Tongue (tissue), 2 donors: ENCODE results near the gene SLC27A2. TPM values are rescaled to one million over a fixed set of nuclear protein-coding genes. Genes with fewer than 3 reads are reported as not detected.
A peak's percentile ranks its signal among the peaks of the same experiment; 100 is the strongest.
"Not testable (repeated sequence)": the region's sequence is repeated elsewhere in the genome, so short reads cannot be mapped to it uniquely, and the experiment has no call there.

Source experiments
- DNase-seq: peaks from one replicate; pipeline ENCODE4 v3.0.0-alpha.2; 2015
- total RNA-seq: library from RNA; depleted of rRNA; stranded (reverse); fragments of >200 nt; gene quantifications from one replicate; pipeline ENCODE4 v1.2.3, GENCODE V29; 2014

Gene SLC27A2
- 0.31 TPM for total RNA-seq

DNA sequence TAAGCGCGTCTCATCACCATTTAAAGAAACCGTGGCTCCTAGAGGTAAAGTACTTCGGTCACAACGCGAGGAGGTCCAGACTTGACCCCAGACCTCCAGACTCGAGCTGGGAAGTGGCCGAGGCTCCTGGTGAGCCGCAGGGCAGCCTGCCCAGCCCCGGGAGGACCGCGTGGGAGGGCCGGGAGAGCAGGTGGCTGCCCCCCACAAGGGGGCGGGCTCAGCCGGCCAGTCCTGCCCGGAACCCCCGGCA, at the start of gene SLC27A2:
Gene SLC27A2 (plus strand): TSS at position 228 of the 250 bp plus-strand sequence. CDS start 232 bp downstream, outside the sequence.
- DNase-seq, result no peak

DNA sequence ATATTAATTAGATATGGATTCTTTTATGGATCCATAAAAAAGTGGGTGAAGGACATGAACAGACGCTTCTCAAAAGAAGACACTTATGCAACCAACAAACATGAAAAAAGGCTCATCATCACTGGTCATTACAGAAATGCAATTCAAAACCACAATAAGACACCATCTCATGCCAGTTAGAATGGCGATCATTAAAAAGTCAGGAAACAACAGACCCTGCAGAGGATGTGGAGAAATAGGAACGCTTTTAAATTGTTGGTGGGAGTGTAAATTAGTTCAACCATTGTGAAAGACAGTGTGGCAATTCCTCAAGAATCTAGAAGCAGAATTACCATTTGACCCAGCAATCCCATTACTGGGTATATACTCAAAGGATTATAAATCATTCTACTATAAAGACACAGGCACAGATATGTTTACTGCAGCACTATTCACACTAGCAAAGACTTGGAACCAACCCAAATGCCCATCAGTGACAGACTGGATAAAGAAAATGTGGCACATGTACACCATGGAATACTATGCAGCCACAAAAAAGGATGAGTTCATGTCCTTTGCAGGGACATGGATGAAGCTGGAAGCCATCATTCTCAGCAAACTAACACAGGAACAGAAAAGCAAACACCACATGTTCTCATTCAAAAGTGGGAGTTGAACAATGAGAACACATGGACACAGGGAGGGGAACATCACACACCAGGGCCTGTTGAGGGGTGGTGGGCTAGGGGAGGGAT, 49.6 kb upstream of the SLC27A2 start:
- DNase-seq, result not testable (repeated sequence)

DNA sequence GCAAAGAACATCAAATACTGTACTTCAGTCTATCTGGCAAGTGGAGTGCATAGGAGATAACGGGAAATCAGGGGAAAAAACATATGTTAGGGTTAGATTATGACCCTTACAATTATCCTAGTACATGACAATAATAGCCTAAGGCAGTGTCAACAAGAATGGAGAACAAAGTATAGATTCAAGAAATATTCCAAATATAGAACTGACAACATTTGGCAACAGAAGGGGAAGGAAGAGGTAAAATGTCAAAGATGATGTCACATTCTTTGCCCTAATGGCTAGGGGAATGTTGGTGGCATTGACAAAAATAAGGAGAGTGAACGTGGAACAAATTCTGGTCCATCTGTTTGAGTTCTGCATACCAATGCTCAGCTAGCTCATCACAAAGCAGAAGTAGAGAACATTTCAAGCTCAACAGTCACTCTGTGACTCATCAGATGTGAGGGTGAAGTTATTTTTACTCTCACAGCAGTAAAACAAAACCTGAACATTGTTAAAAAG, 47.4 kb upstream of the SLC27A2 start:
- peak; percentile 8 for DNase-seq

DNA sequence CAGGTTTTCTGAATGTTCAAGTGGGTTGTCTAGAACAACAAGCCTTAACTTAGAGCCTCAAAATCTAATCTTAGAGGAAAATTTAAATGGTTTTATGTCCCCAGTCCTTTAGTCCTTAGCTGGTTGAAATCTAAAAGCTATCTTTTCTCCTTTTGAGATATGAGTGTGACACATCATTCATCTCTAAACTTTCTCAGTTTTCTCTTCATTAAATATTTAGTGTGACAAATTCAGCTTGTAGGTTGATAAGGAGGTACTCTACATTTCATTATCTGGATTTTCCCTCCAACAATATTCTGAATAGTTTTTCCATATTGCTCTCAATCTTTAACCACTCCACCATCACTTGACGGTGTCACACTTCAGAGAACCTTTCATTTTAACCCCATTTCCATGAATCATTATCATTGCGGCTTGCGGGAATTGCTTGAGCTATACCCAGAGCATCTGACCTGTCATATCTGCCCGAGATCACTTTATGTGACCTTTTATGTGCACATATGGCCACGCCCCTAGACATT, 46.9 kb upstream of the SLC27A2 start:
- DNase-seq, result no peak

DNA sequence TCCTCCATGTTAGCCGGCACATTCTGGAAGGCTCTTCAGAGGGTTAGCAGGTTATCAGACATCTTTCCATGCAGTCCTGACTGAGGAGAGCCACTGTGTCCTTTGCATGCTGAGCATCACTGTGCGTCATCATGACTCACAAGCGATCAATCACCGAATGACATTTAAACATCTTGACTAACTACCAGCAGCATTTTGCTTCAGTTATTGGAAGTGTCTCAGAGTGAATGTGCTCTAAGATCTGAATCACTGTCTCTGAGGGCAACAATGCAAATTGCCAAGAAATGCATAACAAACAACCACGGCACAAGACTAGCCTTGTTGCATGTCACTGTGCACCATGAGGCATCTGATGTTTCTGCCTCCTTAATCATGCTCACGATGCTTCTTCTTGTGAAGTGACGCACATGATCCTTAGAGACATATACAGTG, 44.6 kb upstream of the SLC27A2 start:
- DNase-seq, result no peak

DNA sequence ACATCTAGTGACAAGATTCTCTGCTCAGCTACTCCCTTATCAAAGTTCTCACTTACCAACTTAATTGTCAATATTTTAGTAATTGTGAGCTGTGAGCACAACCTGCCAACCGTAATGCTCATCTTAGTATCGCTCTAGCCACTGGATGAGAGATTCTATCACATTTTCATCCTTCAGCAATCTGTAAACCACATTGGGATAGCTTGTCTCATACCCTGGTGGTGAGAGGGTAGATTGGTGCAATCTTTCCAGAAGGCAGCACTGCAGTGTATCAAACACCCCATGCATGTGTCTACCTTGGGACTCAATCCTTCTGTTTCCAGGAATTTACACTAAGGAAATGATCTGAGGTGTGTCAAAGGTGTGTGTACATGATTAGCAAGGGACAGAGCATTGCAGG, 44.1 kb upstream of the SLC27A2 start:
- DNase-seq, result no peak

DNA sequence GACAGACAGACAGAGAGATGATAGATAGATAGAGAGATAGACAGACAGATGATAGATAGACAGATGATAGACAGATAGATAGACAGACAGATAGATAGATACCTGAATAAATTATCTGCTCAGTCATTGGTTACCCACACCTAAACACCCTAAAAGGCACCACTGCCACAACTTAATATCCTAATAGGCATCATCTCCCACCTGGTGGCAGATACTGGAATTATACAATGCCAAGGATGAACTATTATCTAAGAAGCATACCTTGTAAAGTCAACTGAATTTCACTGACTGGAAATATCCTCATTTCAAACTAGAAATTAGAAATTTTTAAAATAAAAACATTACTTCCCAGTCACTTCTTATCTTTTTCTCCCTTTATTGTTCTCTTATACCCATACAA, 43.6 kb upstream of the SLC27A2 start:
- DNase-seq, result no peak

DNA sequence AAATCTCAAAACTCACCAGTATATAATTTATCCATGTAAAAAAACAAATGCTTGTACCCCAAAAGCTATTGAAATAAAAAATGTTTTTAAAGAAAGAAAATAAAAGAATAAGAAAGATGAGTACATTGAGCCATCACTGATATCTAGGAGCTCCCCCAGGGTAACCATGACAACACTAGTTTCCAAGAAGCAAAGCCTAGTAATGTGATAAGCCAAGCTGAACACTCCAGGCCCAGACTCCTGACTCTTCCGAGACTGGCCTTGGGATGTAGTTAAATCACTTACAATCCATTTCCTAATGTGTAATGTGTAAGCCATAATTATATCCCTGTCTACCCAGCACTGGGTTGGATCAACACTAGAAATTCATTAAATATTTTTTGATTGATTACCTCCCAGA, 41.9 kb upstream of the SLC27A2 start:
- DNase-seq, result no peak

DNA sequence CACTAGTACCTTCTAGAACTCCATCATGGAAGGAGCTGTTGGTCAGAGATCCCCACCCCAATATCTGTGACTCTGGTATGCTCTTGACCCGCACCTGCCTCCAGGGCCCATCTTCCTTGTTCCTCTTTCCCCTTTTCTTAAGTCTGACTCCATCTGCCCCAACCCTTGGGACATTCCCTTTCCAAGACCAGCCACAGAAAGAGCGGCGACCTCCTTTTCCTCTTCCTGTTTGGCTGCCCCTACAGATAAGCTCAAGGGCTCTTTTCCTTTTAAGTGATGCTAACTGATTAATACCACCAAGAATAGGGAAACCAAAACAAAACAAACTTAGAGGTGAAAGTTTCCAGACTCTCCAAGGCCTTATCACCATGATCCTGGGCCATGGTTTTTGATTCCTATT, 41.0 kb upstream of the SLC27A2 start:
- DNase-seq, result no peak

DNA sequence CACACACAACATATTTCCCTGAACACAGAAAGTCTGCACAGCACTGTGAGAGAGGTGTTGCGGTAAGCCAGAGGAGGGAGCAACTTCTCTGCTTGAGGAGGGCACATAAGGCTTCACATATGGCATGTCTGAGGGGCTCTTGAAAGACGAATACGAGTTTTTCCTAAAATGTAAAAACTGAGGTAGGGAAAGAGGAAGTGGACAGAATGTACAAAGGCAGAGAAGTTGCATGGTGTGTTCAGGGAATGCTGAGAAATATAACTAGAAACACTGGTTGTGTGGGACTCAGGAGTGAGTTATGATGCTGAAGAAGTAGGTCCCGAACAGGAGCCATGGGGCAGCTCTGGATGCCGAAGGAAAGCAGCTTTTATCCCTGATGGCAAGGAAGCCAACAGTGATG, 40.1 kb upstream of the SLC27A2 start:
- DNase-seq, result no peak

DNA sequence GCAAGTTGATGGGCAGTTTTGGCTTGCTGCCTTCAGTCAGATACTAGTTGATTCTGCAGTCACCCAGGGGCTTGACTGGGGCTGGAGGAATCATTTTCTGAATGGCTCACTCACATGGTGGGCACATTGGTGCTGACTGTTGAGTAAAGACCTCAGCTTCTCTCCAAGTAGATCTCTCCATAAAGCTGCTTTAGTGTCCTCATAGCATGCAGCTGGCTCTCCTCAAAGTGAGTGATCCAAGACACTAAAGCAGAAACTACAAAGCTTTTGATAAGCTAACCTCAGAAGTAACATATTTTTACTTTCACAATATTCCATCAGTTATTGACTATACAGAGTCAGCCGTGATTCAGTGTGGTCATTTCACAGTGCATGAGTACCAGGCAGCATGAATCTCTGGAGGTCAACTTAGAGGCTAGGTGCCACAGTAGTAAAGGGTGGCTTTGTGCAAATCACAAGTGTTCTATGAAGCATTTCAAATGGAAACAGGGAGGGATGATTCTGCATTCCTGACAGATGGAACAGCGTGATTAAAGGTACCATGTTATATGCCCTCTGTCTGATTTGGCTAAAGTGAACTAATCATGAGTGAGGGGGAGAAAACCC, 38.6 kb upstream of the SLC27A2 start:
- DNase-seq, result no peak

DNA sequence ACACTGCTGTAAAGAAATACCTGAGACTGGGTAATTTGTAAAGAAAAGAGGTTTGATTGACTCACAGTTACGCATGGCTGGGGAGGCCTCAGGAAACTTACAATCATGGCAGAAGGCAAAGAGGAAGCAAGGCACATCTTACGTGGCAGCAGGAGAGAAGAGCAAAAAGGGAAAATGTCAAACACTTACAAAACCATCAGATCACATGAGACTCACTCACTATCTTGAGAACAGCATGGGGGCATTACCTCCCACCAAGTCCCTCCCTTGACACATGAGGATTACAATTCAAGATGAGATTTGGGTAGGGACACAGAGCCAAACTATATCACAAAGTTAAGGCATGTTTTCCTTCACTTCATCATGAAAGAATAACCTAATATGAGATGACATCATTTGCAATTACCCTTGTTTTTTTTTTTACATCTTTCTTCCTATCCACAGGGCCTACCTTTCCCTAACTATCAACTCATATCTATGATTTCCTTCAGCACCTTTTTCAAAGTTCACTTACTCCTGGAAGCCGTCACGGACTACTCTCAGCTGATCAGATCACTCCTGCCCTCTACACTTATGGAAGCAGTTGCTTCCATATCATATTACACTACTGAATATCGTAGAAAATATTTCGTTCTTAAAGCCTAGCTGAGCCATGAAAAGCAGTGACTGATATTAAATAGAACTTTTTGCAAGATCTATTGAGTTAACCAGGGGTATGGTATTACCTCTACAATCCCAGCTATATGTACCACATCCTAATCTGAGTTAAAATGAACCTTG, 37.5 kb upstream of the SLC27A2 start:
- DNase-seq, result peak; percentile 26

DNA sequence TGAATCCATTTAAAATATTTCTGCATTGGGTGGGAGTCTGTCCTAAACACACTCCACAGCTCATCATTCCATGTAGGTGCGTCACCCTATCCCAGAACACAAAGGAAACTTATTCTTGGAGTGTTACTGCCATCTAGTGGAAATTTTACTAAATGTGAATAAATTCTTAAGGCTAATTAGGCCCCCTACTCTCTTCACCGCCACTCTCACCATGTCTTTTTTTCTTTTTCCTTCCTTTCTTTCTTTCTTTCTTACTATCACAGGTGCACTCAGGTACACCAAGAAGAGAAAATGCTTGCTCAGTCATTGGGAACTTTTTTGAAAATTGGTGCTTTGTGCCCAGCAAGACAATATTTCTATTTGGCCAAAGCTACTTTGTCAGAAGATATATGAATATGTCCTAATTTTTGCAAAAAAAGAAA, 36.5 kb upstream of the SLC27A2 start:
- peak; percentile 92 for DNase-seq

DNA sequence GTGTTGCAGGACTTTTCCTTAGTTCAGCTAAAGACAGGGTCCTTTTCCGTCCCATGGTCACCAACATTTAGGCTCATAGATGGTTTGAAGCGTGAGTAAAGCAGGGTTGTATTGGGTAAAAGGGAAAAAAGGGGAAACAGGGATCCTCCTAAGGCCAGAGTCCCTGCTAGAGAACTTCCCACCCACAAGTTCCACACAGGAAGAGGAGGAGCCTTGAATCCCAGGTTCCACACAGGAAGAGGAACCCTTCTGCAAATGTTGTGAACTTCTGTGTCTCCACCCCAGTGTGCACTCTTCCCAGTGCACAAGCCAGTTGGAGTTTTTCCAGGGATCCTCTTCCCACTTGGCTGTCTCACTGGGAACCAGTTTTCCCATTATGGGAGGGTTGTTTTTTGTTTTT, 35.4 kb upstream of the SLC27A2 start:
- no peak for DNase-seq

DNA sequence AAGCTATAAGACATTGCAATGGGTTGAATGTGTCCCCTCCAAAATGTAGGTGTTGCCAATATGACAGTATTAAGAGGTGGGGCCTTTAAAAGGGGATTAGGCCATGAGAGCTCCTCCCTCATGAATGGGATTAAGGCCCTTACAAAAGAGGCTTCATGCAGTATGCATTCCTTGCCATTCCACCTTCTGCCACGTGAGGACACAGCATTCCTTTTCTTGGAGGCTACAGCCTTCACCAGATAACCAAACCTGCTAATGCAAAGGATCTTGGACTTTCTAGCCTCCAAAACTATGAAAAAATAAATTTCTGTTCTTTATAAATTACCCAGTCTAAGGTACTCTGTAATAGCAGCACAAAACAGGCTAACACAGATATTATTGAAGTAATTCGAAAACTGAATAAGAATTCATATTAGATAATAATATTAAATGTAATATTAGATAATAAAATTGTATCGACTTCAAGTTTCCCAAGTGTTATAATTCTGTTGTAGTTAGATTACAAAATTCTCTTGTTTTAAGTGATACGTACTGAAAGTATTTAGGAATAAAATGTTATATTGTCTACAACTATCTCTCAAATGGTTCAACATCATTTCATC, 33.5 kb upstream of the SLC27A2 start:
- peak; percentile 36 for DNase-seq

DNA sequence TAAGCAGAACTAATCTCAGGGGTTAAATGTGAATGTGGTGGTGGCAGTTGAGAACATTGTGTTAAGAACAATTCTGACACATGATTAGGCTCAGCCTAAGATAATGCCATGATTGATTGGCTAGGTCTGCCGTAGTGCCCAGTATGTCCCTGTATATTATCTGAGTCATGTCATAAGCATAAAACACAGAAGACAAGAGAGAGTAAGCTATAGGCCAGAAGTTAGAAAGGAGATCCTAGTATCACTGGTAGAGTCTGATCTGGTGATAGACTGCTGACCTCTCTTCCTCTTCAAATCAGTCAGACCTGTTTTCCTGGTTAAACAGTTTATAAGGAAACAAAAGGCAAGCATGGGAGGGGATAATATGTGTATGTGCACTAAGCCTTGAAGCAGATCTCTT, 32.9 kb upstream of the SLC27A2 start:
- no peak for DNase-seq

DNA sequence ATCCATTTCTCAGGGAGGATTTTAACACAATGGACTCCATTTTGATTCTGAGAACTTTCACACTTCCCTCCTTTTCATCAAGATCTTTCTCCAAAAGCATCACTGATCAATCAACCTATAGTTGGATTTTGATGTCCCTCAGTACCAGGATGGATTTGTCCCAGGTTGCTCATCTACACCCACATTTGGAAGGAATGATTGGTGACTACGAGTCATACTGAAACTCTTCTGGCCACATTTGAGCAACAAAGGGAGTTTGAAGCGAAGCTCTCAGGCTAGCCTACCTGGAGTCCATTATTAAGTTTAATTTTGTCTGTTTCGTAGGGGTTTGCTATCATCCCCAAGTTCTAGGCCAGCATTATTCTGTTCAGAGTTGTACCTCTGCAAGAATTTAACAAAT, 31.6 kb upstream of the SLC27A2 start:
- no peak for DNase-seq

DNA sequence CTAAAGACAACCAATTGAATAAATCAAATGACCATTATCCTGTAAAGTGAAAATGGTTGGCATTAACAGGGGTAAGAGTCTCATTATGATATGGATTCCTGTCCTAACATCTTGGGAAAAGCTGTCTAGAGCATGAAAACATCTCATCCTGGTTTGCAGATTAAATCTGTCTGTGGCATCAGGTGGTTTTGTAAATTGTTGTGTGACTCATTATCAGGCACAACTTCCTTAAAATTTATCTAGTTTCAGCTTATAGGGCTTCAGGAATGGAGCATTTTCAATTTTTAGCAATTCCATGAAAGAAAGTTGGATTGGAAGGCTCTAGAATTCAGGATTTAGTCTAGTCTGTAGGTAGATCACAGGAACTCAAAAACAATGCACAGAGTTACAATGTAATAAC, 31.1 kb upstream of the SLC27A2 start:
- DNase-seq, result no peak

DNA sequence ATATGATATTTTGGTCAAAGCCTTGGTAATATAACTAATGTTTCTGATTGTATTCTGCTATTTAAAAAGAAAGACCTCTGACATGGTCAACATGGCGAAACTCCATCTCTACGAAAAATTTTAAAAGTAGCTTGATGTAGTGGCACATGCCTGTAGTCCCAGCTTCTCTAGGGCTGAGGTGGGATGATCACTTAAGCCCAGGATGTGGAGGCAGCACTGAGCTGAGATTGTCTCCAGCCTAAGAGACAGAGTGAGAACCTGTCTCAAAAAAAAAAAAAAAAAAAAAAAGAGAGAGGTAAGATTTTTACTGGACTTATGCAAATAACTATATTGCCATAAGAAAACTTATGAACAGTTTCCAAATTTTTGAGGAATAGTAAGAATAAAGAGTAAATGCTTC, 30.5 kb upstream of the SLC27A2 start:
- no peak for DNase-seq

DNA sequence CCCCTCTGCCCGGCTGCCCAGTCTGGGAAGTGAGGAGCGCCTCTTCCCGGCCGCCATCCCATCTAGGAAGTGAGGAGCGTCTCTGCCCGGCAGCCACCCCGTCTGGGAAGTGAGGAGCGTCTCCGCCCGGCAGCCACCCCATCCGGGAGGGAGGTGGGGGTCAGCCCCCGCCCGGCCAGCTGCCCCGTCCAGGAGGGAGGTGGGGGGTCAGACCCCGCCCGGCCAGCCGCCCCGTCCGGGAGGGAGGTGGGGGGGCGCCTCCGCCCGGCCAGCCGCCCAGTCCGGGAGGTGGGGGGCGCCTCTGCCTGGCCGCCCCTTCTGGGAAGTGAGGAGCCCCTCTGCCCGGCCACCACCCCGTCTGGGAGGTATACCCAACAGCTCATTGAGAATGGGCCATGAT, 23.8 kb upstream of the SLC27A2 start:
- not testable (repeated sequence) for DNase-seq

DNA sequence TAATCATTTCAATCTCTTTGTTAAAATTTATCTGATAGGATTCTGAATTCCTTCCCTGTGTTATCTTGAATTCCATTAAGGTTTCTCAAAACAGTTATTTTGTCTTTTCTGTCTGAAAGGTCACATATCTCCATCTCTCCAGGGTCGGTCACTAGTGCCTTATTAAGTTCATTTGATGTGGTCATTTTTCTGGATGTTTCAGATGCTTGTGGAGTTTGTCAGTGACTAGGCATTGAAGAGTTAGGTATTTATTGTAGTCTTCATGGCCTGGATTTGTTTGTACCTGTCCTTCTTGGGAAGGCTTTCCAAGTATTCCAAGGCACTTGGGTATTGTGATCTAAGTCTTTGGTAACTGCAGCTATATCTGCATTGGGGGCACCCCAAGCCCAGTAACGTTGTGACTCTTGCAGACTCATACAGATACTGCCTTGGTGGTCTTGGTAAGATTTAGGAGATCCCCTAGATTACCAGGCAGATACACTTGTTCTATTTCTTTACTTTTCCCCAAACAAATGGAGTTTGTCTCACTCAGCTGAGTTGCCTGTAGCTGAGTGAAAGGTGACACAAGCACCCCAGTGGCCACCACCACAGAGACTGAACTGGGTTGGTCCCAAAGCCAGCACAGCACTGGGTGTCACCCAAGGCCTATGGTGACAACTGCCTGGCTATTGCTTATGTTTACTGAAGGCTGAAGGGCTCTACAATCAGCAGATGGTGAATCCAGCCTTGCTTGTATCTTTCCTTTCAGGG, 18.9 kb upstream of the SLC27A2 start:
- no peak for DNase-seq
